ENCODE data around the gene FIG4. TPM values are rescaled to one million over a fixed set of nuclear protein-coding genes. Genes with fewer than 3 reads are reported as not detected.
A peak's percentile ranks its signal among the peaks of the same experiment; 100 is the strongest.

FIG4 gene
- total RNA-seq, 1 experiment from 2014 or later: 15.7 TPM

GRCh38 chr6:109791301-109791700 is 100.2 kb downstream of the FIG4 start:
- no peak overlapping the region for H3K4me2 ChIP-seq (ENCODE audit: low read length)
- H4K20me1 ChIP-seq (ENCODE audit: insufficient read depth): no peaks in the 10 kb centered on the region
- no peak for DNase-seq (ENCODE audit: low read depth, low spot score)
- H3K79me2 ChIP-seq (ENCODE audit: insufficient read depth, low read length): no peaks in the 10 kb centered on the region
- no peaks in the 10 kb centered on the region for H3K36me3 ChIP-seq (ENCODE audit: control insufficient read depth in 1 of 2, insufficient read depth in 2 of 2, low read length in 2 of 2)
- no peak overlapping the region for H2AFZ ChIP-seq (ENCODE audit: low read depth, low read length, poor library complexity, severe bottlenecking)
- no peak for TF ChIP-seq RAD21 (IDR thresholded peaks at IDR 0.05; ENCODE audit: low read depth)
- H3K4me1 ChIP-seq (ENCODE audit: control insufficient read depth in 1 of 2, insufficient read depth in 2 of 2, low read length in 2 of 2): peaks cover 8 to 17% of the 10 kb centered on the region in 2 experiments
- ChIA-PET POLR2A (no interaction called here), RAD21 (ENCODE audit: low non-redundant PET in 1 of 2, low total read pairs in 2 of 2, uncharacterized antibody in 2 of 2, unreplicated experiment in 2 of 2) (no interaction called here), CTCF (no interaction called here)
- H3K9me3 ChIP-seq (ENCODE audit: control insufficient read depth in 1 of 2, insufficient read depth in 1 of 2, low read depth in 1 of 2, low read length in 2 of 2): no peaks in the 10 kb centered on the region
- no peak overlapping the region for H3K9ac ChIP-seq (ENCODE audit: low read length)
- no peak overlapping the region for H3K27ac ChIP-seq (ENCODE audit: low read depth, low read length)
- no peak overlapping the region for H3K4me3 ChIP-seq (replicated peaks in 1 of 2; ENCODE audit: low read depth in 1 of 2, low read length in 2 of 2)
- H3K27me3 ChIP-seq (ENCODE audit: insufficient read depth, low read length): no peaks in the 10 kb centered on the region
- BruUV-seq (replicated peaks): no TSS peak
- ATAC-seq: no peak
- intact Hi-C loops (cut with micrococcal nuclease): no loop called here
- H3K9me2 ChIP-seq (ENCODE audit: insufficient read depth): no peaks in the 10 kb centered on the region

GRCh38 chr6:109793021-109793420 is 101.9 kb downstream of the FIG4 start:
- Histone ChIP-seq H4K20me1 (ENCODE audit: insufficient read depth) (no peaks in the 10 kb centered on the region), H3K4me3 (replicated peaks in 1 of 2; ENCODE audit: low read depth in 1 of 2, low read length in 2 of 2) (no peak overlapping the region), H3K27ac (ENCODE audit: low read depth, low read length) (no peak overlapping the region), H3K4me1 (ENCODE audit: control insufficient read depth in 1 of 2, insufficient read depth in 2 of 2, low read length in 2 of 2) (peaks cover 8 to 17% of the 10 kb centered on the region in 2 experiments), H3K9ac (ENCODE audit: low read length) (0 out of 2 replicates have a peak overlapping the region, but pooled peaks have one; percentile 25), H3K36me3 (ENCODE audit: control insufficient read depth in 1 of 2, insufficient read depth in 2 of 2, low read length in 2 of 2) (no peaks in the 10 kb centered on the region), H2AFZ (ENCODE audit: low read depth, low read length, poor library complexity, severe bottlenecking) (no peak overlapping the region), H3K9me2 (ENCODE audit: insufficient read depth) (no peaks in the 10 kb centered on the region), H3K4me2 (ENCODE audit: low read length) (peak overlapping the region; percentile 78), H3K79me2 (ENCODE audit: insufficient read depth, low read length) (no peaks in the 10 kb centered on the region), H3K9me3 (ENCODE audit: control insufficient read depth in 1 of 2, insufficient read depth in 1 of 2, low read depth in 1 of 2, low read length in 2 of 2) (no peaks in the 10 kb centered on the region), H3K27me3 (ENCODE audit: insufficient read depth, low read length) (no peaks in the 10 kb centered on the region)
- ChIA-PET CTCF (no interaction called here), RAD21 (ENCODE audit: low non-redundant PET in 1 of 2, low total read pairs in 2 of 2, uncharacterized antibody in 2 of 2, unreplicated experiment in 2 of 2) (no interaction called here), POLR2A (interaction anchor here (1.0 kb wide), 1 partner anchor 10 kb away, joined by 3 read pairs; no protein-coding TSS in a partner anchor)
- no TSS peak for BruUV-seq (replicated peaks)
- TF ChIP-seq CTCF (IDR thresholded peaks at IDR 0.05 in 2 of 3, conservative IDR thresholded peaks at IDR 0.05 in 1 of 3; ENCODE audit: borderline replicate concordance in 1 of 3, insufficient read depth in 1 of 3, low read depth in 2 of 3, low read length in 2 of 3) (no peak), EZH2 (IDR thresholded peaks at IDR 0.05) (no peak), MAX (IDR thresholded peaks at IDR 0.05) (no peak), JUND (IDR thresholded peaks at IDR 0.05) (no peak), REST (IDR thresholded peaks at IDR 0.05; ENCODE audit: low read depth) (no peak), POLR2AphosphoS5 (IDR thresholded peaks at IDR 0.05; ENCODE audit: low read depth, low read length) (no peak), SP1 (IDR thresholded peaks at IDR 0.05; ENCODE audit: low read depth) (no peak), SRF (IDR thresholded peaks at IDR 0.05; ENCODE audit: low read depth) (no peak), CBX3 (IDR thresholded peaks at IDR 0.05; ENCODE audit: low read depth) (no peak), POLR2A (IDR thresholded peaks at IDR 0.05; ENCODE audit: borderline replicate concordance, extremely low read depth, insufficient read depth, insufficient read length) (no peak), EZH2phosphoT487 (IDR thresholded peaks at IDR 0.05; ENCODE audit: borderline replicate concordance) (no peak), ZBTB33 (IDR thresholded peaks at IDR 0.05; ENCODE audit: extremely low read depth, insufficient replicate concordance, low read length) (no peak)
- intact Hi-C loops (cut with micrococcal nuclease): no loop called here
- DNase-seq (ENCODE audit: low read depth, low spot score) (no peak), ATAC-seq (no peak)

Measured in HCT116 (cell line).